ENCODE data around the gene CPT1A.
A peak's percentile ranks its signal among the peaks of the same experiment; 100 is the strongest.
"Not testable (repeated sequence)": the region's sequence is repeated elsewhere in the genome, so short reads cannot be mapped to it uniquely, and the experiment has no call there.

The CPT1A gene

DNA sequence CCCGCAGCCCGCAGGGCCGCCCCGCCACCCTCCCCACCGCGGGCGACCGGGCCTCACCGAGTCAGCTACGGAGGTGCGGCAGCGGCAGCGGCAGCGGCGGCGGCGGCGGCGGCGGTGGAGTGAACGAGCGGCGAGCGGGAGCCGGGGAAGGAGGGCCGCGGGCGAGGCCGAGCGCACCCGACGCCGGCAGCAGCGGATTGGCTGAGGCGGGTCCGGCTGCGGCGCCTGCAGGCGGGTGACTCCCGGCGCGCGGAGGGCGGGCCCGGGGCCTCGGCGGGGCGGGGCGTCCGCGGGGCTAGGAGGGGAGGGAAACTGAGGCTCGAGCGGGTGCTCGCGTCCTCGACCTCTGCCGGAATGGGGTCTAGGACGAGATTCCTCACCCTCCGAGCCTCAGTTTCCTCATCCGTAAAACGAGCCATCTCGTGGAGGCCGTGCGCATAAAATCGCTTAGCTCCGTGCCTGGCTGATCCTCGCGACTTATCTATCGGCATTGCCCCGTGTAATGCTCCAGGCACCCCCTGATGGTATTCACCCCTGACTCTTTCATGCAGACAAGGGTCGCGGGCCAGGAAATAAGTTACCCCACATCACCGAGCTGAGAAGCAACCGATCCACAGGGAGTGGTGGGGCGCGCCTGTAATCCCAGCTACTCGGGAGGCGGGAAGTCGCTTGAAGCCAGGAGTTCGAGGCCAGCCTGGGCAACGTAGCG is at the start of gene CPT1A:
Gene CPT1A (minus strand): TSS at position 199 of the 709 bp plus-strand sequence. CDS start 26,442 bp downstream, outside the sequence.
- Mint-ChIP-seq H3K27me3 (no peaks in the 10 kb centered on the region), H3K4me1 (peaks cover 48% of the 10 kb centered on the region), H3K4me3 (peak within 1 kb of the TSS; percentile 81), H3K27ac (ENCODE audit: low read depth) (peak within 1 kb of the TSS; percentile 40), H3K9me3 (no peaks in the 10 kb centered on the region), H3K36me3 (ENCODE audit: insufficient read depth) (peaks cover 17% of the 10 kb centered on the region)
- peak; percentile 10 for ATAC-seq (replicated peaks; ENCODE audit: extremely low read depth, poor library complexity, severe bottlenecking)
- peak in 1 of 2 donors; percentile 24 for DNase-seq (ENCODE audit: low spot score in 2 of 2)

DNA sequence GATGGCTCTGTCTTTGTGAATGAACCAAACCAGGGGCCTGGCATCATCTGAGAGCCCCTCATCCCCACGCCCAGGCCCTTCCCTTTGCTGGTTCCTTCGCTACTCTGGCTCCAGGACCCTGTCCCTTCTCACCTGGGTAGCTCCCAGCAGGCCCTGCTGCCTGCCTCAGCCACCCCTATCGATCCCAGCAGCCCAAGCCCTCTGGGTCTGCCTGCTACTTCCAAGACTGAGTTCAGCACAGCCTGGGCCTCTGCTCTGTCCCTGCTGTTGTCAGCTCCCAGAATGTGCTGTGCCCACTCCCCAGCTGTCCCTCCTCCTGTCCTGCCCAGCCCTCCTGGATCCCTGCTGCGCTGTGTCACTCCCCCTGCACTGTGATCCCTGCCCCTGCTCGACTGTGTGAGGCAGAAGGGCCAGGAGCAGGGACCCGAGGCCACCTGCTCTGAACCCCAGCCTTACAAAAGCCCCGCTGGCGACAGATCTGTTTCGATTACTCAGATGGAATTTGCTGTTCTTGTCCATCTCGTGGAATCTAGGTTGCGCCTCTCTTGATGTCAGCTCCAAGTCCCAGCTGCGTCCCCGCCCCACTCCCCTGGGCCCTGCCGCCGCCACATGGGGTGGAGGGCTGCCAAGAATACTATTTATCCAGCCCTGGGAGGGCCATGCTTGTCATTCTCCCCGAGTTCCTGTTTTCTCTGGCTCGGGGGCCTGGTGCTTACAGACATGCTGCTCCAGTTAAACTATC is 48.9 kb upstream of the CPT1A start:
- DNase-seq (ENCODE audit: low spot score in 2 of 2) (no peak), ATAC-seq (replicated peaks; ENCODE audit: extremely low read depth, poor library complexity, severe bottlenecking) (no peak)
- H3K27ac Mint-ChIP-seq (ENCODE audit: low read depth) = no peak overlapping the region
- no peaks in the 10 kb centered on the region for H3K9me3 Mint-ChIP-seq
- no peaks in the 10 kb centered on the region for H3K4me1 Mint-ChIP-seq
- H3K27me3 Mint-ChIP-seq = no peaks in the 10 kb centered on the region
- H3K36me3 Mint-ChIP-seq (ENCODE audit: insufficient read depth) = peaks cover 9% of the 10 kb centered on the region
- H3K4me3 Mint-ChIP-seq = no peak overlapping the region

DNA sequence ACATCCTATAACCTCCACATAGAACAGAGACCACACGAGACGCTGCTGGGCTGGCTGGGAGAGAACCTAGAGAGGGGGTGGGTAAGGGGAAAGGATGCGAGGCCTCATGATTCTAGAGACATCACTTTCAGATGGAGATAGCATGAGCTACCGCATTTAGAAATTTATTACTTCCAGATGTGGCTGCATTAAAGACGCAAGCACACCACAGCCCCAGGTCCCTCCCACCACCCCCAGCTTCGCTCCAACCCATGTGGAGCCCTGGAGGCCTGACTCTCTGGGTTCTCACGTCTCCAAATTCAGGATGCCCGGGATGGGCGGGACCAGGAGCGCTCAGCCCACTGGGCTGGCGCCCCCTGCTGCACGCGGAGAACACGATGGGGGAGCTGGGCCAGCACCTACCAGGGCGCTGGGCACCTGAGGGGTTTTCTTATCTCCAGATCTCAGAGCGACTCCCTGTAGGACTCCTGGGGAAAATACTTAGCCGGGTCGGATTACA is 48.3 kb upstream of the CPT1A start:
- Mint-ChIP-seq H3K4me1 (no peaks in the 10 kb centered on the region), H3K4me3 (no peak overlapping the region), H3K27me3 (no peaks in the 10 kb centered on the region), H3K27ac (ENCODE audit: low read depth) (no peak overlapping the region), H3K9me3 (no peaks in the 10 kb centered on the region), H3K36me3 (ENCODE audit: insufficient read depth) (peaks cover 8% of the 10 kb centered on the region)
- DNase-seq (ENCODE audit: low spot score in 2 of 2) = no peak
- no peak for ATAC-seq (replicated peaks; ENCODE audit: extremely low read depth, poor library complexity, severe bottlenecking)

DNA sequence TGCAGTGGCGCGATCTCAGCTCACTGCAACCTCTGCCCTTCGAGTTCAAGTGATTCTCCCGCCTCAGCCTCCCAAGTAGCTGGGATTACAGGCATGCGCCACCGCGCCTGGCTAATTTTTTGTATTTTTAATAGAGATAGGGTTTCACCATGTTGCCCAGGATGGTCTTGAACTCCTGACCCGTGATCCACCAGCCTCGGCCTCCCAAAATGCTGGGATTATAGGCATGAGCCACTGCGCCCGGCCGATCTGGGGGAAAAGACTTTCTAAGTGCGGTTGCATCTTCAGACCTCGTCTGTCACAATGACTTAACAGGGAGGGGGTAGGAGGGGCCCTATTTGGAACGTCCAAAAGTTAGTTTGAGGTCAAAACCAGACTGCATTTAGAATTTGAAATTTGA is 43.1 kb upstream of the CPT1A start:
- DNase-seq (ENCODE audit: low spot score in 2 of 2); H3K4me3 Mint-ChIP-seq; H3K36me3 Mint-ChIP-seq (ENCODE audit: insufficient read depth); H3K27me3 Mint-ChIP-seq; H3K4me1 Mint-ChIP-seq; ATAC-seq (replicated peaks; ENCODE audit: extremely low read depth, poor library complexity, severe bottlenecking); H3K9me3 Mint-ChIP-seq: not testable (repeated sequence)
- peak overlapping the region; percentile 35 for H3K27ac Mint-ChIP-seq (ENCODE audit: low read depth)

DNA sequence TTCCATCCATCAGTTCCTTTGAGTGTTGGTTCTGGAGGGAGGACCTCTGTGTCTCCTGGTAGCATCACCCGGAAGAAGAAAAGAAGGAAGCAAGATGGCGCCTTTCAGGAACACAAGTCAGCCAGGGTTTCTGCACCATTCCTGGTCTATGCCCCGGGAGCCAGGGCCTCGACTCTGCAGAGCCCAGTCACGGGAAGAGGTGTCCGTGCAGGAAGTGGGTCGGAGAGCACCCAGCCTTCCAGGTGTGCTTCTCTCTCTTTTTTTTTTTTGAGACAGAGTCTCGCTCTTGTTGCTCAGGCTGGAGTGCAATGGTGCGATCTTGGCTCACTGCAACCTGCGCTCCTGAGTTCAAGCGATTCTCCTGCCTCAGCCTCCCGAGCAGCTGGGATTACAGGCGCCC is 40.7 kb upstream of the CPT1A start:
- Mint-ChIP-seq H3K27me3 (no peaks in the 10 kb centered on the region), H3K27ac (ENCODE audit: low read depth) (no peak overlapping the region), H3K4me1 (no peaks in the 10 kb centered on the region), H3K4me3 (no peak overlapping the region), H3K36me3 (ENCODE audit: insufficient read depth) (no peaks in the 10 kb centered on the region), H3K9me3 (no peaks in the 10 kb centered on the region)
- ATAC-seq (replicated peaks; ENCODE audit: extremely low read depth, poor library complexity, severe bottlenecking) = no peak
- no peak for DNase-seq (ENCODE audit: low spot score in 2 of 2)

DNA sequence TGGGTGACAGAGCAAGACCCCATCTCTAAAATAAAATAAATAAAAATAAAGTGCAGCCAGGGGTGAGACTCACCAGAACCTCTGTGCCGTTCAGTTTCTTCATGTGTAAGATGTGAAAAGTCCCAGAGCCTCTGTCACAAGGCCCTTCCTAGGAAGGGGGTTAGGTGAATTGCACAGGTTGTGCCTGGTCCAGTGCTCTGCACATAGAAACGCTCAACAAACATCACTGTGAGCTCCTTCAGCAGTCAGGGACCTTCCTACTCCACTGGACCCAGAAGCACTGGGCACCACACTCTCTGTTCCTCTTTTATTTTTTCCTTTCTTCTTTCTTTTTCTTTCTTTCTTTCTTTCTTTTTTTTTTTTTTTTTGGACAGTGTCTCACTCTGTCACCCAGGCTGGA is 39.6 kb upstream of the CPT1A start:
- Mint-ChIP-seq H3K9me3 (no peaks in the 10 kb centered on the region), H3K27me3 (no peaks in the 10 kb centered on the region), H3K27ac (ENCODE audit: low read depth) (no peak overlapping the region), H3K4me1 (no peaks in the 10 kb centered on the region), H3K36me3 (ENCODE audit: insufficient read depth) (no peaks in the 10 kb centered on the region), H3K4me3 (no peak overlapping the region)
- ATAC-seq (replicated peaks; ENCODE audit: extremely low read depth, poor library complexity, severe bottlenecking) = no peak
- no peak for DNase-seq (ENCODE audit: low spot score in 2 of 2)

DNA sequence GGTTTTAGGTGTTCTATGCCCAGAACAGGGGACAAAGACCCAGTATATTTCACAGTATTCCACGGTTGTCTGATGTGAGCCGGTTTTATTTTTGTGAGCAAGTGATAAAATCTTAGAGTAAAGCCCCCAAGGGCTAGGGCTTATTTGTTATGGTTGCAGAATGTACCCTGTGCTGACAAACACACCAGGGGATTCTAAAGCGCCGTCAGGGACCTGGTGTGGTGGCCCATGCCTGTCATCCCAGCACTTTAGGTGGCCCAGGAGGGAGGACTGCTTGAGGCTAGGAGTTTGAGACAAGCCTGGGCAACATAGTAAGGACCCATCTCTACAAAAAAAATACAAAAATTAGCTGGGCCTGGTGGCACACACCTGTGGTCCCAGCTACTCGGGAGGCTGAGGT is 39.1 kb upstream of the CPT1A start:
- Mint-ChIP-seq H3K27me3 (no peaks in the 10 kb centered on the region), H3K9me3 (no peaks in the 10 kb centered on the region), H3K4me1 (no peaks in the 10 kb centered on the region), H3K4me3 (no peak overlapping the region), H3K36me3 (ENCODE audit: insufficient read depth) (no peaks in the 10 kb centered on the region), H3K27ac (ENCODE audit: low read depth) (no peak overlapping the region)
- ATAC-seq (replicated peaks; ENCODE audit: extremely low read depth, poor library complexity, severe bottlenecking) (no peak), DNase-seq (ENCODE audit: low spot score in 2 of 2) (no peak)

DNA sequence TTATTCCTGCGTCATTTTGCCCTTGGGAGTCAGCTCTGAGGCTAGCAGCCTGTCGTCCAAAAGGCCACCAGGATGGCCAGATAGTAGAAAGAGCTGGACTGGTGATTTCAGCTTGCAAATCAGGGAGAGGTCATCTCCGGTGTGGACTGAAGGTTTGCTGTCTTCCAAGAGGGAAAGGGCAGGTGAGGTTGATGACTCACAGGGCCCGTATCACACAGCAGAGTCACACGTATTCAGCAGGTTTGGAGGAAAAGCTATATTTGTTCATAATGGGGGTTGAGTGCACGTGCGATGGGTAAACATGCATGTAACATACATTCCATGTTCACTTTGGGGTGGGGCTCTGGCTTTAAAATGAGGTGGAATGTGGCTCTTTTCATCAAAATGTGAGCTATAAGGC is 36.3 kb upstream of the CPT1A start:
- Mint-ChIP-seq H3K4me3 (no peak overlapping the region), H3K9me3 (no peaks in the 10 kb centered on the region), H3K4me1 (no peaks in the 10 kb centered on the region), H3K36me3 (ENCODE audit: insufficient read depth) (no peaks in the 10 kb centered on the region), H3K27me3 (no peaks in the 10 kb centered on the region), H3K27ac (ENCODE audit: low read depth) (no peak overlapping the region)
- ATAC-seq (replicated peaks; ENCODE audit: extremely low read depth, poor library complexity, severe bottlenecking) (no peak), DNase-seq (ENCODE audit: low spot score in 2 of 2) (no peak)

DNA sequence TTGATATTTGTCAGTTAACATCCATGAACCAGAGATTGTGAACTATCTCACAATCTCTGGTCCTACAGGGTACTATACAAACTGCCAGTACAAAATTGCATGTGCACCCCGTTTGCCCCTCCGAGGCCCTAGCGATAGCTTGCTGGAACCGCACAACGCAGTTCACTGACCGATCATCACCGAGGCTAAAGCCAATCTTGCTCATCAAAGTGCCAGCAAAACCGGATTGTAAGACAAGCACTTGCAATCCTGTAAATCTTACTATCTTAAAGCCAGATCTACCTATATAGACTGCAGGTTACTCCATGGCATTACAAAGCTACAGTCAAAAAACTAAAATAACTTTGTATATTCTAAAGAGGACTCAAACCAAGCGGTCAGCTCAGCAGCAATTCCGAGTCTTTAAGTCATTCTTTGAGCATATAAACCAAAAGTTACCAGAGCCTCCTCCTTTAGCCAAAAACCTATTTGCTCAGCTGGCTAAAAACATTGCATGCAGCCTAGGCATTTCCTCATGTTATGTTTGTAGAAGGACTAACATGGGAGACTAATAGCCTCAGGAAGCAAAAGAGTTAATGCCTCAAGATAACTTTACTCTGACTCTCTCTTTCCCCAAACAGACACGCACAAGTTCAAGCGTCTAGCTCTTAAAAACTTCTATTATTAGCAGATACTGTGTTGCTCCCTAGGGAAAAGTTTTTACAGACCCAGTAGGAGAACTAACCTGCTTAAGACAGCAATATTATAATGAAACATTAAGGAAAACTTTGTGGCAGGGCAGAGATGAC is 30.7 kb upstream of the CPT1A start:
- no peaks in the 10 kb centered on the region for H3K36me3 Mint-ChIP-seq (ENCODE audit: insufficient read depth)
- H3K9me3 Mint-ChIP-seq = no peaks in the 10 kb centered on the region
- ATAC-seq (replicated peaks; ENCODE audit: extremely low read depth, poor library complexity, severe bottlenecking) = no peak
- peaks cover 15% of the 10 kb centered on the region for H3K4me1 Mint-ChIP-seq
- H3K27ac Mint-ChIP-seq (ENCODE audit: low read depth) = no peak overlapping the region
- no peak overlapping the region for H3K4me3 Mint-ChIP-seq
- DNase-seq (ENCODE audit: low spot score in 2 of 2) = no peak
- peaks cover 29% of the 10 kb centered on the region for H3K27me3 Mint-ChIP-seq

DNA sequence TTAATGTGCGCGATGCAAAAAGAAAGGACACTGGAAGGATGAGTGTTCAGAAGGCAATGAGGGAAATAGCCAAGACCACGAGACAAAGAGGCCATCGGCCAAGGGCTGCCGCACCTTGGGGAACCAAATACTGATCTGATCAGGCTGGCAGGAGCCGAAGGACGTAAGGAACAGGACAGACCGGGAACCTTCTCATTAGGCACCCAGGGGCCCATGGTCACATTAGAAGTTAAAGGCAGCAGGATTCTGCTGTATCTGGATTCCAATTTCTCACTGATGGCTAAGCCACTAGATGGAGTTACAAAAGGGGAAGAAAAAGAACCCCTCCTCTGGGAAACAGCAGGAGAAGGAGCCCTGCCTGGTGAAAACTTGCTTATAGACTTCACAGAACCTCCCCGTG is 28.8 kb upstream of the CPT1A start:
- peaks cover 15% of the 10 kb centered on the region for H3K4me1 Mint-ChIP-seq
- H3K36me3 Mint-ChIP-seq (ENCODE audit: insufficient read depth) = no peaks in the 10 kb centered on the region
- ATAC-seq (replicated peaks; ENCODE audit: extremely low read depth, poor library complexity, severe bottlenecking) = no peak
- H3K4me3 Mint-ChIP-seq = peak overlapping the region; percentile 76
- H3K27ac Mint-ChIP-seq (ENCODE audit: low read depth) = peak overlapping the region; percentile 56
- no peaks in the 10 kb centered on the region for H3K9me3 Mint-ChIP-seq
- H3K27me3 Mint-ChIP-seq = peaks cover 29% of the 10 kb centered on the region
- no peak for DNase-seq (ENCODE audit: low spot score in 2 of 2)

DNA sequence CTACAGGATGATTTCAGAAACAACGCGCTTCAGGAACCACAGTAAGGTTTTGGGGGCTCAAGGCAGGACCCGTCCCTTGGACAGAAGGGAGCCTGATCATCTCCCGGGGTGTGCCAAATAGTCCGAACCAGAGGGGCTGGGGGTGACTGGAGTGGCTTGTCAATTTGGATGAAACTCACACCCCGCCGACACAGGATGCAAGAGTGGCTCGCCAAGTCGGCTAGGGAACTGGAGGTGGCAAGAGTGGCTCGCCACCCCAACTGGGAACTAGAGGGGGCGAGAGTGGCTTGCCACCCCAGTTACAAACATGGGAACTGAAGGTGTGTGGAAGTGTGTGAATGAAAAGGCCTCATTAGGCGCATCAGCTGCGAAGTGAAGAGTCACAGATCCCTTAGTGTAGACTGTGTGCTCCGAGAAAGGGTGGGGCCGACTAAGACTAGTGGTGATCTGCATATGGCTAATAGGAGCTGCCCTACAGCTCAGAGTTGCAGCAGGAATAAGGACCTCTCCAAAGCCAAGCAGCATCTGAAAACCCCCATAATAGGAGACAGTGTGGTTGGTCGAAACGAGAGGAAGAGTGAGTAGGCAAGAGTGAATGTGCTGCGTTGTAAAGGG is 26.6 kb upstream of the CPT1A start:
- Mint-ChIP-seq H3K27ac (ENCODE audit: low read depth) (no peak overlapping the region), H3K27me3 (peaks cover 29% of the 10 kb centered on the region), H3K4me1 (peaks cover 15% of the 10 kb centered on the region), H3K36me3 (ENCODE audit: insufficient read depth) (peaks cover 2% of the 10 kb centered on the region), H3K9me3 (no peaks in the 10 kb centered on the region), H3K4me3 (no peak overlapping the region)
- ATAC-seq (replicated peaks; ENCODE audit: extremely low read depth, poor library complexity, severe bottlenecking) (no peak), DNase-seq (ENCODE audit: low spot score in 2 of 2) (no peak)

DNA sequence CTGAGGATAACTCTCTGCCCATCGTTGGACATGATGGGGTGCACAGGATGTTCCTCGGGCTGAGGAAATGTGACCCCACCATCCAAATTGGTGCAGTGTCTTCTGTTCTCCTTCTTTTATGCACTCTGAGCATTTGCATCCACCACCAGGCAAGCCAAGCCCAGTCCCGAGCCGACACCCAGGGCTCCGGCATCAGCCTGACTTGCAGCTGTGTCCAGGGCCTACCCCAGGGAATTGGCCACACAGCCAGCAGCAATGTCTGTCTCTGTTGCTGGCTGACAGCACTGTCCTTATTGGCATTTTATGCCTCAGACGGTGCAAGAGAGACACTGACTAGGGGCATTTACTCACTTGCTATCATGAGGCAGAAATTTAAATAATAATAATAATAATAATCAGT is 25.4 kb upstream of the CPT1A start:
- H3K4me3 Mint-ChIP-seq = no peak overlapping the region
- H3K4me1 Mint-ChIP-seq = peaks cover 15% of the 10 kb centered on the region
- no peak for DNase-seq (ENCODE audit: low spot score in 2 of 2)
- peaks cover 29% of the 10 kb centered on the region for H3K27me3 Mint-ChIP-seq
- peaks cover 2% of the 10 kb centered on the region for H3K36me3 Mint-ChIP-seq (ENCODE audit: insufficient read depth)
- H3K27ac Mint-ChIP-seq (ENCODE audit: low read depth) = no peak overlapping the region
- ATAC-seq (replicated peaks; ENCODE audit: extremely low read depth, poor library complexity, severe bottlenecking) = no peak
- no peaks in the 10 kb centered on the region for H3K9me3 Mint-ChIP-seq

Data from central memory CD8-positive, alpha-beta T cell (primary cell).